Gastroesophageal sphincter (tissue), 4 donors: ENCODE results near the gene OXCT1. TPM values are rescaled to one million over a fixed set of nuclear protein-coding genes. Genes with fewer than 3 reads are reported as not detected.

Source experiments
- ATAC-seq: fragments of 150-250 bp; one replicate; pipeline ENCODE4 v1.9.1; 2016; ENCODE audit warnings: mild to moderate bottlenecking, moderate library complexity
- H3K27ac ChIP-seq, 4 donors: fragments of 200-600 bp; sonication (generic) in 3 of 4; 1 replicate in 3 of 4; 2 replicates in 1 of 4; pipeline ENCODE4 v1.5.1; 2016 to 2019
- H3K27me3 ChIP-seq: fragments of 200-600 bp; sonication (generic); one replicate; pipeline ENCODE4 v1.5.1; 2019
- H3K36me3 ChIP-seq, 2 donors: fragments of 200-600 bp; sonication (generic); one replicate each; pipeline ENCODE4 v1.5.1; 2019; ENCODE audit warnings: control low read depth in 1 of 2
- H3K4me1 ChIP-seq, 3 donors: fragments of 200-600 bp; sonication (generic); 1 replicate in 2 of 3; 2 replicates in 1 of 3; pipeline ENCODE4 v1.5.1; 2016 to 2019; ENCODE audit warnings: control low read depth in 2 of 3
- H3K4me3 ChIP-seq, 2 donors: fragments of 200-600 bp; sonication (generic); one replicate each; pipeline ENCODE4 v1.5.1; 2019; ENCODE audit warnings: mild to moderate bottlenecking in 1 of 2, moderate library complexity in 1 of 2
- H3K9me3 ChIP-seq, 3 donors: fragments of 200-600 bp; sonication (generic); one replicate each; pipeline ENCODE4 v1.5.1; 2017 to 2019; ENCODE audit warnings: control low read depth in 2 of 3
- EP300 ChIP-seq: sonication (generic); formaldehyde crosslinking; IDR thresholded peaks from one replicate; pipeline ENCODE4 v1.6.1; 2017; ENCODE audit warnings: antibody characterized with exemption, mild to moderate bottlenecking
- POLR2A ChIP-seq, 2 donors: fragments of 450-650 bp; IDR thresholded peaks; one replicate each; pipeline ENCODE4 v1.6.1; 2017; ENCODE audit warnings: antibody characterized with exemption in 2 of 2, mild to moderate bottlenecking in 2 of 2, moderate library complexity in 1 of 2
- POLR2AphosphoS5 ChIP-seq: sonication (generic); formaldehyde crosslinking; IDR thresholded peaks from one replicate; pipeline ENCODE4 v1.6.1; 2017; ENCODE audit warnings: antibody characterized with exemption
- WGBS, 2 donors: methylation state at CpG; one replicate each; pipeline ENCODE4 v1.1.5; 2018; ENCODE audit warnings: low coverage in 1 of 2; 5-methylcytosine and 5-hydroxymethylcytosine counted together
- total RNA-seq, 4 donors: library from RNA; depleted of rRNA; stranded (reverse); fragments of >200 nt; gene quantifications; one replicate each; pipeline ENCODE4 v1.1.0, GENCODE V29; 2016
- TF ChIP-seq, protein P1 (sequence below), 4 experiments: fragments of 200-600 bp in 2 of 4; fragments of 450-650 bp in 2 of 4; sonication (generic) in 1 of 4; IDR thresholded peaks; one replicate each; pipeline ENCODE4 v1.5.1; 2017 to 2019; ENCODE audit warnings: antibody characterized with exemption in 4 of 4, mild to moderate bottlenecking in 2 of 4, moderate library complexity in 2 of 4

OXCT1 gene
- total RNA-seq, 4 donors from 2014 or later: 38.5 to 63.5 (median 42.1) TPM

DNA sequence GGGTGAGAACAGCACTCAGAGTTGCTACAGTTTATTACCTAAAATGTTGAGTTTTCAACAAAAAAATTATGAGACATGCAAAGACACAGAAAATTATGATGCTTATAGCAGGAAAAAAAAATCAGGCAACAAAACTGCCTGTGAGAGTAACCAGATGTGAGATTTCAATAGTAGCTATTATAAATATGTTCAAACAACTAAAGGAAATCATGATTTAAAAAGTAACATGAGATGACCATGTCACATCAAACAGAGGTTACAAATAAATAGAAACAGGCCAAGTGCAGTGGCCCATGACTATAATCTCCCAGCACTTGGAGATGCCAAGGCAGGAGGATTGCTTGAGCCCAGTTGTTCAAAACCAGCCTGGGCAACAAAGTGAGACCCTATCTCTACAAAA is 21.8 kb upstream of the OXCT1 start:
- H3K4me1 ChIP-seq: no peaks in the 10 kb centered on the region
- H3K27ac ChIP-seq: no peak overlapping the region
- no peaks in the 10 kb centered on the region for H3K9me3 ChIP-seq
- ATAC-seq: no peak
- no peaks in the 10 kb centered on the region for H3K36me3 ChIP-seq
- H3K27me3 ChIP-seq: peaks cover 40% of the 10 kb centered on the region
- no peak overlapping the region for H3K4me3 ChIP-seq
- TF ChIP-seq EP300: no peak
- TF ChIP-seq POLR2A (IDR thresholded peaks at IDR 0.05): no peak
- TF ChIP-seq, protein P1, sequence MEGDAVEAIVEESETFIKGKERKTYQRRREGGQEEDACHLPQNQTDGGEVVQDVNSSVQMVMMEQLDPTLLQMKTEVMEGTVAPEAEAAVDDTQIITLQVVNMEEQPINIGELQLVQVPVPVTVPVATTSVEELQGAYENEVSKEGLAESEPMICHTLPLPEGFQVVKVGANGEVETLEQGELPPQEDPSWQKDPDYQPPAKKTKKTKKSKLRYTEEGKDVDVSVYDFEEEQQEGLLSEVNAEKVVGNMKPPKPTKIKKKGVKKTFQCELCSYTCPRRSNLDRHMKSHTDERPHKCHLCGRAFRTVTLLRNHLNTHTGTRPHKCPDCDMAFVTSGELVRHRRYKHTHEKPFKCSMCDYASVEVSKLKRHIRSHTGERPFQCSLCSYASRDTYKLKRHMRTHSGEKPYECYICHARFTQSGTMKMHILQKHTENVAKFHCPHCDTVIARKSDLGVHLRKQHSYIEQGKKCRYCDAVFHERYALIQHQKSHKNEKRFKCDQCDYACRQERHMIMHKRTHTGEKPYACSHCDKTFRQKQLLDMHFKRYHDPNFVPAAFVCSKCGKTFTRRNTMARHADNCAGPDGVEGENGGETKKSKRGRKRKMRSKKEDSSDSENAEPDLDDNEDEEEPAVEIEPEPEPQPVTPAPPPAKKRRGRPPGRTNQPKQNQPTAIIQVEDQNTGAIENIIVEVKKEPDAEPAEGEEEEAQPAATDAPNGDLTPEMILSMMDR (IDR thresholded peaks at IDR 0.05): no peak
- TF ChIP-seq POLR2AphosphoS5: no peak

DNA sequence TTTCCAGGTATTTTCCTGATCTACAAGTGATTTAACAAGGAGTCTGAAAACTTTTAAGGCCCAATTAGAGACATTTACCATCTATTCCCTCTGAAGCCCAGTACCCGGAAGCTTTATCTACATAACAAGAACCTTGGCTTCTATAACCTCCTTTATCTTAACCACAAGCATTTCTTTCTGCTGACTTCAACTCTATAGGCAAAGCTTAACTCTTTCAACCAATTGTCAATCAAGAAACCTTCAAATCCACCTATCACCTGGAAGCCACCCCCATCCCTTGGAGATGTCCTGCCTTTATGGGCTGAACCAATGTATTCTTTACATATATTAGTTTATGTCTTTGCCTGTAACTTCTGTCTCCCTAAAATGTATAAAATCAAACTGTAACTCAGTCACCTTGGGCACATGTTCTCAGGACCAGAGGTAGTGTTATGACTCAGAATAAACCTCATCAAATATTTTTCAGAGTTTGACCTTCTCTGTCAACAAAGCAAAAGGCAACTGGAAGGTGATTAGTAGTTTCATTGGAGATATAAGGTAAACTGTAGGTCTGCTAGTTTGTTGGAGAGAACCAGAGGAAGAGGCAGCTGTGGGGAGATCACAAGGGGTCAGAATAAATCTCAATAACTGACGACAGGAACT is 21.0 kb upstream of the OXCT1 start:
- no peak overlapping the region for H3K4me3 ChIP-seq
- H3K27me3 ChIP-seq: peaks cover 31% of the 10 kb centered on the region
- H3K9me3 ChIP-seq: no peaks in the 10 kb centered on the region
- no peaks in the 10 kb centered on the region for H3K36me3 ChIP-seq
- no peak for ATAC-seq
- TF ChIP-seq POLR2A (IDR thresholded peaks at IDR 0.05) (no peak), POLR2AphosphoS5 (no peak), EP300 (no peak)
- TF ChIP-seq, protein P1 (IDR thresholded peaks at IDR 0.05): no peak
- no peak overlapping the region for H3K27ac ChIP-seq
- 42 to 44% methylated on average over 2 of the region's 2 CpGs for WGBS, 2 donors
- H3K4me1 ChIP-seq: no peaks in the 10 kb centered on the region

- Histone ChIP-seq H3K27me3 (peaks cover 7% of the 10 kb centered on the region), H3K36me3 (no peaks in the 10 kb centered on the region), H3K27ac (no peak overlapping the region), H3K4me3 (no peak overlapping the region), H3K4me1 (no peaks in the 10 kb centered on the region), H3K9me3 (no peaks in the 10 kb centered on the region)
- TF ChIP-seq EP300 (no peak), POLR2A (IDR thresholded peaks at IDR 0.05) (no peak), POLR2AphosphoS5 (no peak)
- TF ChIP-seq, protein P1 (IDR thresholded peaks at IDR 0.05): no peak
- no peak for ATAC-seq
These were observed 15.1 kb upstream of the OXCT1 start for GRCh38 chr5:41885286-41885685.

DNA sequence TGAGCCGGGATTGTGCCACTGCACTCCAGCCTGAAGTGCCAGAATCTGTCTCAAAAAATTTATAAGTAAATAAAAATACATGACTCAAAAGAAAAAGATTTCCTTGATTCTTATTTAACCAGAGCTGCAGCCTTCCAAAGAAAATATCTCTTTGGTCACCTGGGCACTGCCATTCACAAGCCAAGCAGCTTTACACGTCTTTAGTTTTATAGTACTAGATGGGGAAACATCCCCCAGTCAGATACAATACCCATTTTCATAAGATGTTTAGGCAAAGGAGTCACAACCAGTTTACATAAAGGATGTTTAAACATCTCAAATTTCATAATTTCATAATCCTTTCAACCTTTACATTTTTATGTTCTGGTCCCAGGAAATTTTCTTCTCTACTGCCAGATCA is 13.7 kb upstream of the OXCT1 start:
- no peak for ATAC-seq
- no peak overlapping the region for H3K27ac ChIP-seq
- no peaks in the 10 kb centered on the region for H3K36me3 ChIP-seq
- H3K9me3 ChIP-seq: no peaks in the 10 kb centered on the region
- peaks cover 6% of the 10 kb centered on the region for H3K27me3 ChIP-seq
- H3K4me3 ChIP-seq: no peak overlapping the region
- TF ChIP-seq POLR2AphosphoS5: no peak
- no peak for TF ChIP-seq EP300
- no peak for TF ChIP-seq POLR2A (IDR thresholded peaks at IDR 0.05)
- TF ChIP-seq, protein P1 (IDR thresholded peaks at IDR 0.05): no peak
- no peaks in the 10 kb centered on the region for H3K4me1 ChIP-seq
- 81 to 93% methylated on average over 2 of the region's 2 CpGs for WGBS, 2 donors

GRCh38 chr5:41883243-41883642 is 13.0 kb upstream of the OXCT1 start:
- Histone ChIP-seq H3K9me3 (no peaks in the 10 kb centered on the region), H3K4me1 (no peaks in the 10 kb centered on the region), H3K36me3 (no peaks in the 10 kb centered on the region), H3K4me3 (no peak overlapping the region), H3K27ac (no peak overlapping the region), H3K27me3 (peaks cover 6% of the 10 kb centered on the region)
- no peak for ATAC-seq
- WGBS, 2 donors: 78% methylated on average over 3 of the region's 3 CpGs; no CpG with 5 or more reads in 1 of the 2 donors
- TF ChIP-seq POLR2A (IDR thresholded peaks at IDR 0.05): no peak
- no peak for TF ChIP-seq POLR2AphosphoS5
- TF ChIP-seq, protein P1 (IDR thresholded peaks at IDR 0.05): no peak
- TF ChIP-seq EP300: no peak
